Brain microvascular endothelial cell (primary cell): ENCODE results near the gene LRRC4C.
"Not testable (repeated sequence)": the region's sequence is repeated elsewhere in the genome, so short reads cannot be mapped to it uniquely, and the experiment has no call there.

Source experiments
- DNase-seq: peaks from one replicate; pipeline ENCODE4 v3.0.0-alpha.2; 2020
- H3K27ac ChIP-seq: fragments of 250-450 bp; sonication (Bioruptor Pico); 2 replicates; pipeline ENCODE4 v1.5.1; 2020; ENCODE audit warnings: mild to moderate bottlenecking, moderate library complexity
- H3K27me3 ChIP-seq: fragments of 250-450 bp; sonication (Bioruptor Pico); replicated peaks from 2 replicates; pipeline ENCODE4 v1.5.1; 2020; ENCODE audit warnings: mild to moderate bottlenecking
- H3K36me3 ChIP-seq: fragments of 250-450 bp; sonication (Bioruptor Pico); replicated peaks from 2 replicates; pipeline ENCODE4 v1.5.1; 2020; ENCODE audit warnings: mild to moderate bottlenecking
- H3K4me3 ChIP-seq: 2 replicates; pipeline ENCODE4 v1.5.1; 2011; ENCODE audit warnings: low read depth, mild to moderate bottlenecking, control low read depth, low read length, moderate library complexity
- in situ Hi-C: cut with HindIII; loops from 2 replicates; pipeline ENCODE4 v1.10.0; 2017; ENCODE audit warnings: low sequenced_read_pairs, low pct_ligation_motif_present
- TF ChIP-seq, protein P1 (sequence below): IDR thresholded peaks from 2 replicates; pipeline ENCODE4 v1.5.1; 2011; ENCODE audit warnings: low read depth, mild to moderate bottlenecking, moderate library complexity, low read length, control low read depth, inconsistent platforms; ENCODE audit errors: missing control alignments

Gene LRRC4C

DNA sequence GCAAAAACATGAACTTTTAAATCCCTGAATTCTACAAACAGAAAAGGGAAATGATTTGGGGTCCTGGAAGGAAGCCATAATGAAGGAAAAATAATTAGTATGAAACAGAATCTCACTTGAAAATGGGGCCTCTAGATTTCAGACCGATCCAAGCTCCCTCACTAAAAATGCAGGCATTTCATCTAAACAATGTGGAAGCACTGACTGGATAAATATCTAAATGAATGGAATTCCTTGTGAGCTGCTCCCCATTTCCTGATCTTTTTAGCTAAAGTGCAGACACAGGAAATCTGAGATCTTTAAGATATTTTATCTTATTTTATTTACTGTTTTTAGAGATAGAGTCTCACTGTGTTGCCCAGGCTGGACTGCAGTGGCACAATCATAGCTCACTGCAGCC, 1255.8 kb downstream of the LRRC4C start:
- no peak overlapping the region for H3K4me3 ChIP-seq
- in situ Hi-C loops: no loop called here
- DNase-seq: no peak
- H3K27ac ChIP-seq: no peak overlapping the region
- H3K27me3 ChIP-seq: no peaks in the 10 kb centered on the region
- TF ChIP-seq, protein P1, sequence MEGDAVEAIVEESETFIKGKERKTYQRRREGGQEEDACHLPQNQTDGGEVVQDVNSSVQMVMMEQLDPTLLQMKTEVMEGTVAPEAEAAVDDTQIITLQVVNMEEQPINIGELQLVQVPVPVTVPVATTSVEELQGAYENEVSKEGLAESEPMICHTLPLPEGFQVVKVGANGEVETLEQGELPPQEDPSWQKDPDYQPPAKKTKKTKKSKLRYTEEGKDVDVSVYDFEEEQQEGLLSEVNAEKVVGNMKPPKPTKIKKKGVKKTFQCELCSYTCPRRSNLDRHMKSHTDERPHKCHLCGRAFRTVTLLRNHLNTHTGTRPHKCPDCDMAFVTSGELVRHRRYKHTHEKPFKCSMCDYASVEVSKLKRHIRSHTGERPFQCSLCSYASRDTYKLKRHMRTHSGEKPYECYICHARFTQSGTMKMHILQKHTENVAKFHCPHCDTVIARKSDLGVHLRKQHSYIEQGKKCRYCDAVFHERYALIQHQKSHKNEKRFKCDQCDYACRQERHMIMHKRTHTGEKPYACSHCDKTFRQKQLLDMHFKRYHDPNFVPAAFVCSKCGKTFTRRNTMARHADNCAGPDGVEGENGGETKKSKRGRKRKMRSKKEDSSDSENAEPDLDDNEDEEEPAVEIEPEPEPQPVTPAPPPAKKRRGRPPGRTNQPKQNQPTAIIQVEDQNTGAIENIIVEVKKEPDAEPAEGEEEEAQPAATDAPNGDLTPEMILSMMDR: no peak
- H3K36me3 ChIP-seq: no peaks in the 10 kb centered on the region

- in situ Hi-C loops: no loop called here
- Histone ChIP-seq H3K36me3 (no peaks in the 10 kb centered on the region), H3K4me3 (no peak overlapping the region), H3K27me3 (no peaks in the 10 kb centered on the region), H3K27ac (no peak overlapping the region)
- DNase-seq: no peak
- TF ChIP-seq, protein P1: no peak
Observed at GRCh38 chr11:40202589-40203270, 1256.7 kb downstream of the LRRC4C start.

GRCh38 chr11:40192590-40192989, 1266.9 kb downstream of the LRRC4C start:
- H3K27me3 ChIP-seq, H3K36me3 ChIP-seq, H3K4me3 ChIP-seq, in situ Hi-C loops, H3K27ac ChIP-seq, DNase-seq: not testable (repeated sequence)

GRCh38 chr11:40190294-40190693, 1269.2 kb downstream of the LRRC4C start:
- in situ Hi-C loops: no loop called here
- Histone ChIP-seq H3K4me3 (no peak overlapping the region), H3K27me3 (no peaks in the 10 kb centered on the region), H3K27ac (no peak overlapping the region), H3K36me3 (no peaks in the 10 kb centered on the region)
- no peak for DNase-seq
- TF ChIP-seq, protein P1: no peak

- in situ Hi-C loops: no loop called here
Observed at GRCh38 chr11:40188848-40189247, 1270.6 kb downstream of the LRRC4C start.

DNA sequence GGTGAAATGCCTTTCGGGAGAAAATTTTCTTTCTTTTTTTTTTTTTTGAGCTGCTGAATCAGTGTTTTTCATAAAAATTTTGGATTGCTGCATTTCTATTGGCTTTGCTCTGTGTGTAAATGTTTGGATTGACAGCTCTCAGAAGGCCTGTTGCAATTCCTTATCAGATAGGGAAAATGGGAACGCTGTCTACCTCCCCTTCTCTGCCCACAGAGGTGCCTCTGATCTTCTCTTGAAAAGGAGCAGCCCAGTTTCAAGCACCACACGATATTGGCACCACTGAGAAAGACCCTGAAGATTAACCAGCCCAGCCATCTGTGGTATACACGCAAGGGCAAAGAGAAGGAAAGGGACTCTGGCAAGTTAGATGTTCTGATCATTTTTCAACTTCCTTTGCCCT, 1272.2 kb downstream of the LRRC4C start:
- in situ Hi-C loops: no loop called here
- Histone ChIP-seq H3K4me3 (no peak overlapping the region), H3K27me3 (no peaks in the 10 kb centered on the region), H3K36me3 (no peaks in the 10 kb centered on the region), H3K27ac (no peak overlapping the region)
- TF ChIP-seq, protein P1: no peak
- DNase-seq: no peak

More at GRCh38 chr11:40188848-40189247, 1270.6 kb downstream of the LRRC4C start:
- Histone ChIP-seq H3K27me3 (no peaks in the 10 kb centered on the region), H3K4me3 (no peak overlapping the region), H3K36me3 (no peaks in the 10 kb centered on the region), H3K27ac (no peak overlapping the region)
- no peak for DNase-seq
- TF ChIP-seq, protein P1: no peak
